SK-N-MC (cell line): ENCODE results near the gene MED13L.

Source experiments
- EZH2 ChIP-seq: fragments of 200-600 bp; sonication (generic); IDR thresholded peaks from one replicate; pipeline ENCODE4 v1.6.1; 2017; ENCODE audit warnings: antibody characterized with exemption
- FOXP2 ChIP-seq: optimal IDR thresholded peaks from 2 replicates; pipeline ENCODE3; 2011; ENCODE audit warnings: mild to moderate bottlenecking, moderate library complexity; ENCODE audit not compliant: insufficient read depth; ENCODE audit errors: extremely low read length, control extremely low read depth
- POLR2AphosphoS5 ChIP-seq: IDR thresholded peaks from 2 replicates; pipeline ENCODE4 v1.6.1; 2012; ENCODE audit warnings: mild to moderate bottlenecking, low read depth, low read length, borderline replicate concordance

GRCh38 chr12:116028619-116029018 is 248.9 kb downstream of the MED13L start:
- TF ChIP-seq POLR2AphosphoS5, result no peak
- TF ChIP-seq EZH2, result no peak
- TF ChIP-seq FOXP2, result no peak
